ENCODE results near the gene SEMA3C. TPM values are rescaled to one million over a fixed set of nuclear protein-coding genes. Genes with fewer than 3 reads are reported as not detected.

SEMA3C gene
- total RNA-seq, 4 donors from 2014 or later: 2.6 to 30.9 (median 14.2) TPM

GRCh38 chr7:80823057-80823456, 95.8 kb downstream of the SEMA3C start:
- no peak overlapping the region for H3K4me3 ChIP-seq
- H3K4me1 ChIP-seq: peaks cover 0 to 26% (median 13%) of the 10 kb centered on the region in 3 donors
- no peaks in the 10 kb centered on the region for H3K27me3 ChIP-seq
- no peak for TF ChIP-seq POLR2A (IDR thresholded peaks at IDR 0.05)
- TF ChIP-seq CTCF (IDR thresholded peaks at IDR 0.05): no peak
- DNase-seq: no peak
- no peaks in the 10 kb centered on the region for H3K9me3 ChIP-seq
- intact Hi-C loops (cut with DNase I): no loop called here
- no peak overlapping the region for H3K27ac ChIP-seq
- H3K36me3 ChIP-seq: no peaks in the 10 kb centered on the region
- WGBS, 2 donors: 70 to 77% methylated on average over 3 of the region's 3 CpGs

- 72 to 90% methylated on average over 3 of the region's 3 CpGs for WGBS, 2 donors
- no peak for DNase-seq
- Histone ChIP-seq H3K36me3 (no peaks in the 10 kb centered on the region), H3K9me3 (no peaks in the 10 kb centered on the region), H3K27me3 (no peaks in the 10 kb centered on the region), H3K4me3 (no peak overlapping the region), H3K27ac (no peak overlapping the region), H3K4me1 (peaks cover 0 to 14% (median 7%) of the 10 kb centered on the region in 3 donors)
- TF ChIP-seq POLR2A (IDR thresholded peaks at IDR 0.05): no peak
- no peak for TF ChIP-seq CTCF (IDR thresholded peaks at IDR 0.05)
- intact Hi-C loops (cut with DNase I): no loop called here
Observed at GRCh38 chr7:80821771-80822319, 97.0 kb downstream of the SEMA3C start.

GRCh38 chr7:80819503-80819902, 99.3 kb downstream of the SEMA3C start:
- Histone ChIP-seq H3K27me3 (no peaks in the 10 kb centered on the region), H3K4me1 (no peaks in the 10 kb centered on the region), H3K36me3 (no peaks in the 10 kb centered on the region), H3K4me3 (no peak overlapping the region), H3K9me3 (no peaks in the 10 kb centered on the region), H3K27ac (no peak overlapping the region)
- no peak for DNase-seq
- intact Hi-C loops (cut with DNase I): no loop called here
- TF ChIP-seq CTCF (IDR thresholded peaks at IDR 0.05) (no peak), POLR2A (IDR thresholded peaks at IDR 0.05) (no peak)

- no peaks in the 10 kb centered on the region for H3K36me3 ChIP-seq
- no peak overlapping the region for H3K4me3 ChIP-seq
- H3K27me3 ChIP-seq: no peaks in the 10 kb centered on the region
- WGBS, 2 donors: 83 to 87% methylated on average over 5 of the region's 5 CpGs
- no peaks in the 10 kb centered on the region for H3K4me1 ChIP-seq
- H3K27ac ChIP-seq: no peak overlapping the region
- intact Hi-C loops (cut with DNase I): no loop called here
- DNase-seq: no peak
- no peaks in the 10 kb centered on the region for H3K9me3 ChIP-seq
- TF ChIP-seq POLR2A (IDR thresholded peaks at IDR 0.05) (no peak), CTCF (IDR thresholded peaks at IDR 0.05) (no peak)
Observed at GRCh38 chr7:80818181-80818580, 100.7 kb downstream of the SEMA3C start.

GRCh38 chr7:80816806-80817205, 102.0 kb downstream of the SEMA3C start:
- H3K4me1 ChIP-seq: no peaks in the 10 kb centered on the region
- 53 to 66% methylated on average over 2 of the region's 2 CpGs for WGBS, 2 donors
- H3K36me3 ChIP-seq: no peaks in the 10 kb centered on the region
- no peak for DNase-seq
- no peak overlapping the region for H3K27ac ChIP-seq
- intact Hi-C loops (cut with DNase I): no loop called here
- no peaks in the 10 kb centered on the region for H3K27me3 ChIP-seq
- TF ChIP-seq CTCF (IDR thresholded peaks at IDR 0.05): no peak
- no peak for TF ChIP-seq POLR2A (IDR thresholded peaks at IDR 0.05)
- no peaks in the 10 kb centered on the region for H3K9me3 ChIP-seq
- no peak overlapping the region for H3K4me3 ChIP-seq
